Measurements from ENCODE around the gene ZNF79.
A peak's percentile ranks its signal among the peaks of the same experiment; 100 is the strongest.

- TF ChIP-seq RAD21 (IDR thresholded peaks at IDR 0.05 in 1 of 2, conservative IDR thresholded peaks at IDR 0.05 in 1 of 2; ENCODE audit: low read depth in 2 of 2, low read length in 2 of 2) = peak in 1 of 2 experiments; percentile 48; a peak in 3 of 4 replicates
- TF ChIP-seq RFX5 (IDR thresholded peaks at IDR 0.05; ENCODE audit: borderline replicate concordance, low read depth, low read length) = no peak
These were observed 39.3 kb upstream of the ZNF79 start for GRCh38 chr9:127384901-127385300.

All from H1 (cell line).